HG02759 (cell line): ENCODE measurements around the gene TMEM54.

Source experiments
- ATAC-seq: cut with Tn5 transposase; IDR thresholded peaks from one replicate; pipeline ENCODE4 v1.9.1; 2021; ENCODE audit warnings: mild to moderate bottlenecking, moderate library complexity; ENCODE audit not compliant: unreplicated experiment

The TMEM54 gene

GRCh38 chr1:32900956-32901822, at the start of gene TMEM54:
Gene TMEM54, minus strand, starts transcription at chr1:32901389. Its CDS starts 151 bp downstream, at chr1:32901238.
- ATAC-seq, result no peak

DNA sequence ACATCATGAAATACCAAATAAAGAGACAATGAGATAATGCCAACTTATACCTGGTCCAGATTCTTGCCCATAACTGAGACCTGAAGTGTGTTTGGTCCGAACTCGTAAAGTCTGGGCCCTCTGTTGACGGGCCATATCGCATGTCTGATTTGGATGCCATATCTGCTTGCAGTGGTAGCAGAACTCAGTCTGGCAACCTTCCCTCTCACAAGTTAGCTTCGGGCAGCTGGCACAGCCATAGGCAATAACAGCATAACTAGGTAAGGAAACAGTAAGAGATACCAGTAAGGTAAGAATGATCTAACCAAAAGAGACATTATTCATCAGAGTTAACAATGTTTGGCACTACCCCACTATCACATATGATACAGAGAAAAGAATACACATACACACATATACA, 48.3 kb upstream of the TMEM54 start:
- ATAC-seq, result no peak

- no peak for ATAC-seq
Observed at GRCh38 chr1:32948905-32949304, 47.7 kb upstream of the TMEM54 start.

DNA sequence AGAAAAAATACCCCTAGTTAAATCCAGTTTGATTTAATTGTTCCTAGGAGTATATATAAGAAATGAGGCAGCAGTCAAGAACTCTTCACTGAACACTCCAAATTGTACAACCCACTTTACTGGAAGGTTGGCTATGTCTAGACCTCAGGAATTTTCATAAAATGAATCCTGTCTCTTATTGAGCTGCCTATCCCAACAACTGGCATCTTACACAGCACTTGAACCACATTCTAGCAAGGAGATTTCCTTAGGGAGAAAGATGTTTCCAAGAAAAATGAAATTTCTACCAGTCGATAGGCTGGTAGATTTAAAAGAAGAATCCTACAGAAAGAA, 47.2 kb upstream of the TMEM54 start:
- ATAC-seq, result no peak

DNA sequence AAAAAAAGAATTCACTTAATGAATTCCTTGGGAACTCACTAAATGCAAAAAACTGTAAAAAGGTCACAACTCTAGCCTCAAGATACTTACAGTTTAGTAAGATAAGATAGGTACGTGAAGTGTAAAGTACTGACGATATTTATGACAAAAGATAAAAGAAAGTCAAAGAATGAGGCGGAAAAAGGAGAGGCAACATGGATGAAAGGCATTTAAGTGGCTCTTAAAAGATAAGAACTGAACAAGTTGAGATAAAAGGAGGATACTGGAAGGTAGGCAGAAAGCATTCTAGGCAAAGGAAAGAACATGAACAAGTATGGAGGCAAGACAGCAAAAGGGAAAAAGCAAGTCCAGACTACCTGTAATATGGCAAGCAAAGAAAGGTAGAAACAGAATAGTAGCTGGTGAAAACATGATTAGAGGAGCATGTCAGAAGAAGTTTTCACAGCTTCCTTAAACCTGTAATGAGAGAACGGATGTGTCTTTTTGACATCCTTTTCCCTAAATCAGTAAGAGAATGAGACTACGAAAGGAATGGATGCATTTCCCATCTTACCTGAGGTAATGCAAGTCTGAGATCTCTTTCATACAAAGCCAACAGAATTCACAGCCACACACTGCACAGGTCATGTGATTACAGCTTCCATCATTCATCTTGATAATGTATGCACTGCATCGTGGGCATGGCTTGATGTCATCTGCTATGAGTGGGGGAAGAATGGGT, 46.6 kb upstream of the TMEM54 start:
- ATAC-seq, result no peak

GRCh38 chr1:32946413-32946812, 45.2 kb upstream of the TMEM54 start:
- ATAC-seq, result no peak

- no peak for ATAC-seq
Observed at GRCh38 chr1:32944180-32944579, 43.0 kb upstream of the TMEM54 start.

DNA sequence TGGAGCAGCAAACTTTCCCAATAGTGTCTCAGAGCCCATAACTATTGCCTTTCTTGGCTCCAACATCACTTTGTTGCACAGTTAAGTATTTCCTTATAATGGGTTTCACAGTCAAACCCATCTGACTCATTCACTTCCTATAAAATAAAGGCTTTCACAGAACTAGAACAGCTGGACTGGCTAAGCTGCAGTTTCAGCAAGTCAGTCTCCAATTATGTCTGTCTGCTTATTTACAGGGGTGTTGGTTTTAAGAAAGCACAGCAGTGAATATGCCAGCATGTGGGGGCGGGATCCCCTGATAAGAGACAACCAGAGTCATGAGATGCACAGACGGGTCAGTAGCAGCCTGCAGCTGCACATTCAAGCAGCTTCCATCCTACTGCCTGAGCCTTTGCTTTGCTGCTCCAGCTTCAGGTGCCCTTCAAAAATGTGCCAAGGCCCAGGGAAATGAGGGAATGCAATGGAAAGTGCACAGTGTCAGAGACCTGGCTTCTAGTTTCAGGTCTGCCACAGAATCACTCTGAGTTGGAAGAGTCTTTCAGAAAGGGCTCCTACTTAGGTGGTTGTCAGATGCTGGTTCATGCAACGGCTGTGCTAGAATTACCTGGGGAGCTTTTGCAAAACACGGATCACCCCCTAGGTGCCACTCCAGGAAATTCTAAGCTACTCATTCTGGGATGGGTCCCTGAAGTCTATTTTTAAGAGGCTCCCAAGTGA, 38.6 kb upstream of the TMEM54 start:
- no peak for ATAC-seq

GRCh38 chr1:32937061-32937460, 35.9 kb upstream of the TMEM54 start:
- no peak for ATAC-seq

- ATAC-seq, result no peak
Observed at GRCh38 chr1:32934535-32934934, 33.3 kb upstream of the TMEM54 start.

DNA sequence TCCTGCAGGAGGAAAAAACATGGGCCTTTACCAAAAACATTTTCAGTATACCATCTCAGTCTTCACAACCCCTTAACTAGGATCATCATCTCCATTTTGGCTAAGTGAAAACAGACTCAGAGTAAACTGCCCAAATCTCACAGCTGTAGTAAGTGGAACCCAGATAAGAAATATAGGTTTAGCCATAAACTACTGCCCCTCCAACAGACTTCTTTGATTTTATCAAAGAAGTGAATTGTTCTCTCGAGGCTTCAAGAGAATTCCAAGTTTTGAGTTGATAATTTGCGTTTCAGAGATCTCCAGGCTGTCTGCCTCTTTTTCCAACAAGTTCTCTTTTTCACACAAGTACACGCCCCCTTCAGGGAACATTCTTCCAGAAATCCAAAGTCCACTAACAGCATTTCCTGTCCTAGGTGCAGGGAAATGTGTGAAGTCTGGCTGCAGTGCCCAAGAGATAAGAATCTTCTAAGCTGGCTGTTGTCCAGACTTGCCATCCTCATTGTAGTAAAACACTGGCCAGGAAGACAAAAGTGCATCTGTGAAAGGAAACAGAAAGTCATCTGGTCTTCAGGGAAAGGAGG, 32.6 kb upstream of the TMEM54 start:
- no peak for ATAC-seq

DNA sequence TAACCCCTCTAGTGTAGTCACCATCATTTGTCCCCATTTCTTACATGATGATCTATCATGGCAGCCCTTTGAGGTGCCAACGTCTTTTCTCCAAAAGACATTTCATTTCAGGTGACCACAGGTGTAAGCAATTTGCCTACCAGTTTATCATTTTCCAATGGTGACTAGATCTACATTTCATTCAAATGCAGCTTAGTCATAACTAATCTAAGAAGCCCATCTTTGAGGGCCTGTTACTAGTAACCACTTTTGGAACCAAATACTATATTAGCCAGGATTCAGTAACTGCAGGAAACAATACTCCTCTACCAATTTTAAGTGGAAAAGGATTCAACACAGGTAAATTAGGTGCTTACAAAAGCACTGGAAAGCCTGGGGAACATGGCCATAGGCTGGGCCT, 30.6 kb upstream of the TMEM54 start:
- no peak for ATAC-seq

GRCh38 chr1:32929366-32929765, 28.2 kb upstream of the TMEM54 start:
- ATAC-seq, result no peak

GRCh38 chr1:32928715-32929114, 27.5 kb upstream of the TMEM54 start:
- ATAC-seq, result no peak

DNA sequence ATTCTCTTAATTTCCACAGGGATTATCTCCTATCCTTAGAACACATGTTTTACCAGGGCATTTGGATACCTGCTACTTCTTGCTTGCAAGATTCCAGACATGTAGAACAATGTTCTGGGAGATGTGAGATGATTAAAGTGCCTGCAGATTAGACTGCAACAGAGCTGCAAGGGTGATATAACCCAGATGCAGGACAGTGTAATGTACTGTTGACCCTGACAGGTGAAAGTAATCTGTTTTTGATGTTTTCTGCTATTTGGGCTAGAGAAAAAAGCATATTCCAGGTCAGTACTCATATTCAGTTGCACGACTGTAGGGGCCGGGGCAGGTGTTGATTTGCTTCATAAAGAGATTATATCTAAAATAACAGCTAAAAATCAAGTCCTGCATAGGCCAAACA, 27.1 kb upstream of the TMEM54 start:
- no peak for ATAC-seq

- ATAC-seq, result no peak
Observed at GRCh38 chr1:32927441-32927840, 26.3 kb upstream of the TMEM54 start.

- ATAC-seq, result no peak
Observed at GRCh38 chr1:32926562-32926961, 25.4 kb upstream of the TMEM54 start.

DNA sequence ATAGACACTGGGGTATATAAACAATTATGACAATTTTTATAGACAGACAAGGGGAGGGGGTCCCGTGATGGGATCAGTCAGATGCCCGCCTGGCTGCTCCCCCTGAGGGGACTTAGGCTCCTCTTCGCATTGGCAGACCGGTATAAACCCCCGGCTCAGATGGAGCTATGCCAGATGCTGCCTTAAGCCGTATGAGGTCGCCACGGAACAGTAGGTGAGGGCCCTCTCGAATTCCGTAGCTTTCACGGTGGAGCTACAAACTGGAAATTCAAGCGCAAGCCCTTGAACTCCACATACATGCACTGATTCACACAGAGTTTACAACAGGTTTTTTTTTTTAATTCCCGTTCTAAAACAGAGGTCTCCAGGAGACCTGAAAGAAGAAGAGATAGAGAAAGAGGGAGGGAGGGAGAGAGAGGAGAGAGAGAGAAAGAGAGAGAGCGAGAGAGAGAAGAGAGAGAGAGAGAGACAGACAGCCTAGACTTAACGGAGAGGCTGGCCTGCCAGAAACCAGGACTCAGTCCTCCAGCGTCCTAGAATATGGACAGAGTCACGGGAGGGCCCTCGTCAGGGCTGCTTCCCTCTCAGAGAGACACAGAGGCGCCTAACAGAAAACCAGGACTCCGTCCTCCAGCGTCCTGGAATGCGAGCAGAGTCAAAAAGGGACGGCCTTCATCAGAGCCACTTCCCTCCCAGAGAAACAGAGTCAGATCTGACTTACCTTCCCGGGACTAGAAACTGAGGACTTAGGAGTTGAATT, 24.4 kb upstream of the TMEM54 start:
- no peak for ATAC-seq

- ATAC-seq, result no peak
Observed at GRCh38 chr1:32924881-32925344, 23.7 kb upstream of the TMEM54 start.

DNA sequence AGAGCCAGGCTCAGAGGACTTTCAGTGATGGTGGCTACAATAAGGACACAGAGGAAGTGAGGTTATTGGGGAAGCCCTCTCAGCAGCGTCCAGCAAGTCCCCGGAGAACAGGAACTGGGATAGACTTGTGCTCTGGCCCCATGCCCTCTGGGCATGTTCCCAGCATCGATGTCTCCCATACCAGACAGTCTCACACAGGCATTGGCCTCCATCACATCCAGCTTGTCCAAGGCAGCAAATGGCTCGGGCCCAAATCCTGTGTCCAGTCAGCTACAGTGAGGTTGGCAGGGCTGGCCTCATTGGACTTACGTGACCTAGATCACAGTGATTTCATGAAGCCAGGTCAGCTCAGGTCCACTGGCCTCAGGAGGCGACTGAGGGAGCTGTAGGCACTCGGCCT, 19.6 kb upstream of the TMEM54 start:
- no peak for ATAC-seq
